Spleen (tissue), 7 donors: Measurements from ENCODE around the gene GFRAL.

Experiments
- POLR2A ChIP-seq, 3 donors: fragments of 450-650 bp; IDR thresholded peaks; one replicate each; pipeline ENCODE4 v1.5.1; 2017; ENCODE audit warnings: antibody characterized with exemption in 3 of 3, mild to moderate bottlenecking in 1 of 3
- TF ChIP-seq, protein P1 (sequence below), 11 experiments: fragments of 200-600 bp in 7 of 11; fragments of 450-650 bp in 4 of 11; sonication (generic) in 4 of 11; IDR thresholded peaks in 8 of 11; conservative IDR thresholded peaks in 3 of 11; 1 replicate in 7 of 11; 2 replicates in 4 of 11; pipeline versions ENCODE4 v1.4.0 to v1.8.0; 2016 to 2021; ENCODE audit warnings: antibody characterized with exemption in 11 of 11, inconsistent platforms in 4 of 11, mild to moderate bottlenecking in 1 of 11
- donor health status: DM: no; HTN: no; CAD: no; lungs with moderate emphysema.
- donor health status: DM: no; HTN: no; CAD: no.
- donor health status: DM: no; HTN: no; CAD: no.

GRCh38 chr6:55320696-55321086 lies 6.6 kb upstream of the GFRAL start:
- TF ChIP-seq, protein P1, sequence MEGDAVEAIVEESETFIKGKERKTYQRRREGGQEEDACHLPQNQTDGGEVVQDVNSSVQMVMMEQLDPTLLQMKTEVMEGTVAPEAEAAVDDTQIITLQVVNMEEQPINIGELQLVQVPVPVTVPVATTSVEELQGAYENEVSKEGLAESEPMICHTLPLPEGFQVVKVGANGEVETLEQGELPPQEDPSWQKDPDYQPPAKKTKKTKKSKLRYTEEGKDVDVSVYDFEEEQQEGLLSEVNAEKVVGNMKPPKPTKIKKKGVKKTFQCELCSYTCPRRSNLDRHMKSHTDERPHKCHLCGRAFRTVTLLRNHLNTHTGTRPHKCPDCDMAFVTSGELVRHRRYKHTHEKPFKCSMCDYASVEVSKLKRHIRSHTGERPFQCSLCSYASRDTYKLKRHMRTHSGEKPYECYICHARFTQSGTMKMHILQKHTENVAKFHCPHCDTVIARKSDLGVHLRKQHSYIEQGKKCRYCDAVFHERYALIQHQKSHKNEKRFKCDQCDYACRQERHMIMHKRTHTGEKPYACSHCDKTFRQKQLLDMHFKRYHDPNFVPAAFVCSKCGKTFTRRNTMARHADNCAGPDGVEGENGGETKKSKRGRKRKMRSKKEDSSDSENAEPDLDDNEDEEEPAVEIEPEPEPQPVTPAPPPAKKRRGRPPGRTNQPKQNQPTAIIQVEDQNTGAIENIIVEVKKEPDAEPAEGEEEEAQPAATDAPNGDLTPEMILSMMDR (IDR thresholded peaks at IDR 0.05 in 8 of 11, conservative IDR thresholded peaks at IDR 0.05 in 3 of 11) = no peak
- TF ChIP-seq POLR2A (IDR thresholded peaks at IDR 0.05) = no peak
